GM23338 (cell line): ENCODE data around the gene ZNF749. TPM values are rescaled to one million over a fixed set of nuclear protein-coding genes. Genes with fewer than 3 reads are reported as not detected.

Experiments
- CREB1 ChIP-seq: fragments of 250-450 bp; sonication (Bioruptor Pico); IDR thresholded peaks from 2 replicates; pipeline ENCODE4 v1.5.0; 2020; ENCODE audit warnings: low read depth, mild to moderate bottlenecking, moderate library complexity
- CTCF ChIP-seq, 2 experiments: fragments of 200-600 bp in 1 of 2; sonication (generic) in 1 of 2; conservative IDR thresholded peaks; 2 replicates each; pipeline versions ENCODE4 v1.5.1 to v1.6.1; 2016 to 2017; ENCODE audit warnings: antibody characterized with exemption in 2 of 2, low read depth in 2 of 2, mild to moderate bottlenecking in 2 of 2, moderate library complexity in 1 of 2
- ETS1 ChIP-seq: IDR thresholded peaks from 2 replicates; pipeline ENCODE4 v1.6.1; 2016; ENCODE audit warnings: antibody characterized with exemption
- EZH2 ChIP-seq: fragments of 200-600 bp; sonication (generic); IDR thresholded peaks from one replicate; pipeline ENCODE4 v1.8.0; 2017; ENCODE audit warnings: antibody characterized with exemption, mild to moderate bottlenecking, low read depth; ENCODE audit not compliant: unreplicated experiment
- JUNB ChIP-seq: IDR thresholded peaks from one replicate; pipeline ENCODE4 v1.6.1; 2016; ENCODE audit warnings: antibody characterized with exemption; ENCODE audit not compliant: unreplicated experiment
- STAT1 ChIP-seq: IDR thresholded peaks from one replicate; pipeline ENCODE4 v1.6.1; 2016; ENCODE audit warnings: antibody characterized with exemption; ENCODE audit not compliant: unreplicated experiment
- ZNF114 ChIP-seq: fragments of 250-450 bp; sonication (Bioruptor Pico); IDR thresholded peaks from 2 replicates; pipeline ENCODE4 v1.5.0; 2020; ENCODE audit warnings: mild to moderate bottlenecking, moderate library complexity
- ZNF462 ChIP-seq: fragments of 250-450 bp; sonication (Bioruptor Pico); IDR thresholded peaks from 2 replicates; pipeline ENCODE4 v1.5.0; 2020; ENCODE audit warnings: mild to moderate bottlenecking, moderate library complexity
- polyA plus RNA-seq: library from polyadenylated mRNA; unstranded; fragments of >200 nt; fragmentation: Nextera tagmentation; extraction: Ambion mirVana; gene quantifications from 2 replicates; pipeline ENCODE4 v1.2.1, GENCODE V29; 2016
- total RNA-seq: library from RNA; depleted of rRNA; stranded (reverse); fragments of >200 nt; shearing (Covaris generic); gene quantifications from 2 replicates; pipeline ENCODE4 v1.2.3, GENCODE V29; 2014

Gene ZNF749
- total and polyA plus RNA-seq, 2 experiments from 2014 or later = 26.4 to 30.1 TPM

GRCh38 chr19:57421037-57421436 lies 14.1 kb upstream of the ZNF749 start (continued):
- no peak for TF ChIP-seq ZNF462 (CRISPR knock-in tag)
- TF ChIP-seq ETS1 = no peak
- no peak for TF ChIP-seq CTCF (conservative IDR thresholded peaks at IDR 0.05; ENCODE audit: low read depth in 2 of 2)
- TF ChIP-seq STAT1 = no peak
- no peak for TF ChIP-seq JUNB
- no peak for TF ChIP-seq CREB1
- no peak for TF ChIP-seq ZNF114 (CRISPR knock-in tag)
- no peak for TF ChIP-seq EZH2
